ENCODE data around the gene FILIP1L. TPM values are rescaled to one million over a fixed set of nuclear protein-coding genes. Genes with fewer than 3 reads are reported as not detected.

Gene FILIP1L
- total RNA-seq, 2 experiments from 2014 or later: not detected

GRCh38 chr3:100149713-100150415 is 35.6 kb upstream of the FILIP1L start:
- POLR2A ChIA-PET: no interaction called here
- H3K27ac ChIP-seq (ENCODE audit: low read depth, low read length, poor library complexity, severe bottlenecking): no peak overlapping the region
- BruUV-seq (replicated peaks): no TSS peak
- DNase-seq (ENCODE audit: low spot score): no peak
- no peaks in the 10 kb centered on the region for H3K9me2 ChIP-seq (ENCODE audit: insufficient read depth, low read length)
- no peak overlapping the region for H3K4me2 ChIP-seq (ENCODE audit: low read length)
- CTCF ChIA-PET (ENCODE audit: unreplicated experiment): interaction anchor here (0.6 kb wide), 1 partner anchor 36 kb away, joined by 3 read pairs; no protein-coding TSS in a partner anchor
- H3K4me1 ChIP-seq (ENCODE audit: insufficient read depth, low read length, poor library complexity, severe bottlenecking): no peaks in the 10 kb centered on the region
- H3K36me3 ChIP-seq (ENCODE audit: insufficient read depth, low read length): peaks cover 14% of the 10 kb centered on the region; the same call in 1 of the 2 replicates
- TF ChIP-seq CTCF (conservative IDR thresholded peaks at IDR 0.05; ENCODE audit: low read length) (no peak), EZH2phosphoT487 (IDR thresholded peaks at IDR 0.05; ENCODE audit: borderline replicate concordance, low read depth, low read length) (no peak)
- no peak overlapping the region for H2AFZ ChIP-seq (ENCODE audit: low read length)
- no peaks in the 10 kb centered on the region for H3K79me2 ChIP-seq (ENCODE audit: insufficient read depth, low read depth, low read length)
- intact Hi-C loops (cut with micrococcal nuclease; ENCODE audit: unreplicated experiment): no loop called here
- no peaks in the 10 kb centered on the region for H4K20me1 ChIP-seq (ENCODE audit: insufficient read depth, low read length)
- H3K4me3 ChIP-seq (ENCODE audit: low read depth, low read length, poor library complexity, severe bottlenecking): no peak overlapping the region
- H3K9me3 ChIP-seq (ENCODE audit: low read length): no peaks in the 10 kb centered on the region

GRCh38 chr3:100149130-100149529 is 34.8 kb upstream of the FILIP1L start:
- TF ChIP-seq CTCF (conservative IDR thresholded peaks at IDR 0.05; ENCODE audit: low read length): no peak
- TF ChIP-seq EZH2phosphoT487 (IDR thresholded peaks at IDR 0.05; ENCODE audit: borderline replicate concordance, low read depth, low read length): no peak
- no peaks in the 10 kb centered on the region for H3K79me2 ChIP-seq (ENCODE audit: insufficient read depth, low read depth, low read length)
- no peak overlapping the region for H2AFZ ChIP-seq (ENCODE audit: low read length)
- no peaks in the 10 kb centered on the region for H3K9me3 ChIP-seq (ENCODE audit: low read length)
- H3K4me2 ChIP-seq (ENCODE audit: low read length): no peak overlapping the region
- no peak overlapping the region for H3K4me3 ChIP-seq (ENCODE audit: low read depth, low read length, poor library complexity, severe bottlenecking)
- no peak for DNase-seq (ENCODE audit: low spot score)
- no peaks in the 10 kb centered on the region for H4K20me1 ChIP-seq (ENCODE audit: insufficient read depth, low read length)
- no peaks in the 10 kb centered on the region for H3K4me1 ChIP-seq (ENCODE audit: insufficient read depth, low read length, poor library complexity, severe bottlenecking)
- H3K36me3 ChIP-seq (ENCODE audit: insufficient read depth, low read length): peaks cover 14% of the 10 kb centered on the region; the same call in 1 of the 2 replicates
- CTCF ChIA-PET (ENCODE audit: unreplicated experiment): no interaction called here
- no peaks in the 10 kb centered on the region for H3K9me2 ChIP-seq (ENCODE audit: insufficient read depth, low read length)
- no peak overlapping the region for H3K27ac ChIP-seq (ENCODE audit: low read depth, low read length, poor library complexity, severe bottlenecking)
- no TSS peak for BruUV-seq (replicated peaks)
- intact Hi-C loops (cut with micrococcal nuclease; ENCODE audit: unreplicated experiment): no loop called here
- POLR2A ChIA-PET: no interaction called here

GRCh38 chr3:100144255-100144866 is 30.1 kb upstream of the FILIP1L start:
- TF ChIP-seq CTCF (conservative IDR thresholded peaks at IDR 0.05; ENCODE audit: low read length) (no peak), EZH2phosphoT487 (IDR thresholded peaks at IDR 0.05; ENCODE audit: borderline replicate concordance, low read depth, low read length) (no peak)

More at GRCh38 chr3:100144255-100144866, 30.1 kb upstream of the FILIP1L start:
- Histone ChIP-seq H3K4me1 (ENCODE audit: insufficient read depth, low read length, poor library complexity, severe bottlenecking) (no peaks in the 10 kb centered on the region), H4K20me1 (ENCODE audit: insufficient read depth, low read length) (no peaks in the 10 kb centered on the region), H3K4me3 (ENCODE audit: low read depth, low read length, poor library complexity, severe bottlenecking) (no peak overlapping the region), H2AFZ (ENCODE audit: low read length) (no peak overlapping the region), H3K79me2 (ENCODE audit: insufficient read depth, low read depth, low read length) (no peaks in the 10 kb centered on the region), H3K9me3 (ENCODE audit: low read length) (no peaks in the 10 kb centered on the region), H3K9me2 (ENCODE audit: insufficient read depth, low read length) (no peaks in the 10 kb centered on the region), H3K27ac (ENCODE audit: low read depth, low read length, poor library complexity, severe bottlenecking) (no peak overlapping the region), H3K4me2 (ENCODE audit: low read length) (no peak overlapping the region), H3K36me3 (ENCODE audit: insufficient read depth, low read length) (peaks cover 5% of the 10 kb centered on the region; the same call in 1 of the 2 replicates)
- no TSS peak for BruUV-seq (replicated peaks)
- ChIA-PET CTCF (ENCODE audit: unreplicated experiment) (no interaction called here), POLR2A (interaction anchor here (0.6 kb wide), 1 partner anchor 754 kb away, joined by 3 read pairs; no protein-coding TSS in a partner anchor)
- no peak for DNase-seq (ENCODE audit: low spot score)
- intact Hi-C loops (cut with micrococcal nuclease; ENCODE audit: unreplicated experiment): no loop called here
